Thymus (tissue), 11 donors: ENCODE measurements around the gene LMOD2. TPM values are rescaled to one million over a fixed set of nuclear protein-coding genes. Genes with fewer than 3 reads are reported as not detected.

Experiments used
- DNase-seq, 9 donors: peaks; one replicate each; pipeline ENCODE4 v3.0.0-alpha.2; 2013; ENCODE audit warnings: low spot score in 9 of 9, low read depth in 6 of 9, missing footprints in 1 of 9
- H3K27ac ChIP-seq, 2 donors: one replicate each; pipeline ENCODE4 v1.5.1; 2013; ENCODE audit warnings: control low read depth in 1 of 2, low read depth in 1 of 2, low read length in 1 of 2, mild to moderate bottlenecking in 1 of 2, moderate library complexity in 1 of 2
- H3K27me3 ChIP-seq, 2 donors: one replicate each; pipeline ENCODE4 v1.5.1; 2013; ENCODE audit warnings: low read length in 1 of 2; ENCODE audit not compliant: control insufficient read depth in 2 of 2, insufficient read depth in 1 of 2
- H3K36me3 ChIP-seq, 2 donors: one replicate each; pipeline ENCODE4 v1.5.1; 2013; ENCODE audit warnings: low read length in 1 of 2, mild to moderate bottlenecking in 1 of 2, moderate library complexity in 1 of 2; ENCODE audit not compliant: control insufficient read depth in 2 of 2, insufficient read depth in 2 of 2
- H3K4me1 ChIP-seq, 2 donors: one replicate each; pipeline ENCODE4 v1.5.1; 2013; ENCODE audit warnings: low read length in 2 of 2; ENCODE audit not compliant: control insufficient read depth in 2 of 2, insufficient read depth in 2 of 2
- H3K4me3 ChIP-seq, 2 donors: one replicate each; pipeline ENCODE4 v1.5.1; 2013; ENCODE audit warnings: low read length in 2 of 2, control low read depth in 1 of 2, mild to moderate bottlenecking in 1 of 2
- H3K9me3 ChIP-seq, 2 donors: one replicate each; pipeline ENCODE4 v1.5.1; 2013; ENCODE audit warnings: low read length in 1 of 2, mild to moderate bottlenecking in 1 of 2; ENCODE audit not compliant: control insufficient read depth in 2 of 2, insufficient read depth in 1 of 2
- WGBS: extraction: QIAGEN DNeasy Blood & Tissue Kit; methylation state at CpG from one replicate; pipeline ENCODE4 v1.1.7; 2013; 5-methylcytosine and 5-hydroxymethylcytosine counted together
- polyA plus RNA-seq: library from polyadenylated mRNA; stranded (reverse); fragments of 200-250 nt; gene quantifications from one replicate; pipeline ENCODE4 v1.2.3, GENCODE V29; 2013
- total RNA-seq: library from RNA; stranded (reverse); fragments of 120-200 nt; gene quantifications from one replicate; pipeline ENCODE4 v1.2.4, GENCODE V29; 2013
- donor health status: healthy.

Gene LMOD2
- total and polyA plus RNA-seq, 2 donors = 0.05 to 0.23 TPM

GRCh38 chr7:123637203-123637602, 18.5 kb upstream of the LMOD2 start:
- no peak overlapping the region for H3K4me3 ChIP-seq
- no peaks in the 10 kb centered on the region for H3K4me1 ChIP-seq
- DNase-seq = no peak
- no peak overlapping the region for H3K27ac ChIP-seq
- no peaks in the 10 kb centered on the region for H3K9me3 ChIP-seq
- 65% methylated on average over 3 of the region's 3 CpGs for WGBS
- no peaks in the 10 kb centered on the region for H3K27me3 ChIP-seq
- no peaks in the 10 kb centered on the region for H3K36me3 ChIP-seq

DNA sequence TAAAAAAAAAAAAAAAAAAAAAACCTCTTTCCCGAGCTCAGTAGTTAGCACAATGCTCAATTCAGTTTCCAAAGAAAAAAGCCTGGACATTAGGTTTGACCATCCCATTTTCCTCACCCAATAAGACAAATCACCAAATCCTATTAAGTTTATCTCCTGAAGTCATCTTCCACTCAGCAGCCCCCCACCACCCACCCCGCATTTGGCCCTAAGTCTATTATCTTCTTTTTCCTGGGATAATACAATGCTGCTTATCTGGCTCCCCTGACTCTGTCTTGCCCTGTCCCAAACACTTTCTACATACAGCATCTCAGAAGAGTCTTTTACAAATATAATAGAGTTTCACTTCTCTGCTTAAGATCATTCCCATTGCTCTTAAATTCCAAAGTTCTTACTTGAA, 17.8 kb upstream of the LMOD2 start:
- no peaks in the 10 kb centered on the region for H3K27me3 ChIP-seq
- no peaks in the 10 kb centered on the region for H3K4me1 ChIP-seq
- H3K9me3 ChIP-seq = no peaks in the 10 kb centered on the region
- no peak overlapping the region for H3K27ac ChIP-seq
- no peak for DNase-seq
- 97% methylated on average over 2 of the region's 2 CpGs for WGBS
- no peak overlapping the region for H3K4me3 ChIP-seq
- no peaks in the 10 kb centered on the region for H3K36me3 ChIP-seq

DNA sequence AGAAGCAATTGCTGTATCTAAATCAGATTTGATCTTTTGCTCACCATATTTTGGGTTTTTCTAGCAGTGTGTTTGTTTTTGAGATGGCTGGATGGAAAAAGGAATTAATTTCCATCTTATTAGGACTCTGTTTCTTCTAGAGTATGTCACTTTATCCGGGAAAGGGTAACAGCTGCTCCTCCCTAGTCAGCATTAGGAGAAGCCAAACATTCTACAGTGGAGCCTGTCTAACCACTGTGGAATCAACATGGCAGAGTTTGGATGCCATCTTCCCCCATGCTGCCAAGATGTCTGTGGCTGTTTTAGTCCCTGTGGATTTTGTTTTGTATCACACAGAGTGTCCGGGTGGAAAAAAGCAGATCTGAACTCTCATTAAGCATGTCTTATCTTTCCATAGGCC, 16.0 kb upstream of the LMOD2 start:
- H3K27ac ChIP-seq = no peak overlapping the region
- H3K4me3 ChIP-seq = no peak overlapping the region
- no peaks in the 10 kb centered on the region for H3K36me3 ChIP-seq
- DNase-seq = no peak
- peaks cover 0 to 7% of the 10 kb centered on the region in 2 donors for H3K27me3 ChIP-seq
- H3K9me3 ChIP-seq = no peaks in the 10 kb centered on the region
- WGBS = 95% methylated on average over 2 of the region's 2 CpGs
- no peaks in the 10 kb centered on the region for H3K4me1 ChIP-seq

GRCh38 chr7:123640583-123640982, 15.1 kb upstream of the LMOD2 start:
- no peak for DNase-seq
- Histone ChIP-seq H3K27me3 (peaks cover 0 to 9% of the 10 kb centered on the region in 2 donors), H3K36me3 (no peaks in the 10 kb centered on the region), H3K4me1 (no peaks in the 10 kb centered on the region), H3K27ac (no peak overlapping the region), H3K9me3 (no peaks in the 10 kb centered on the region), H3K4me3 (no peak overlapping the region)

DNA sequence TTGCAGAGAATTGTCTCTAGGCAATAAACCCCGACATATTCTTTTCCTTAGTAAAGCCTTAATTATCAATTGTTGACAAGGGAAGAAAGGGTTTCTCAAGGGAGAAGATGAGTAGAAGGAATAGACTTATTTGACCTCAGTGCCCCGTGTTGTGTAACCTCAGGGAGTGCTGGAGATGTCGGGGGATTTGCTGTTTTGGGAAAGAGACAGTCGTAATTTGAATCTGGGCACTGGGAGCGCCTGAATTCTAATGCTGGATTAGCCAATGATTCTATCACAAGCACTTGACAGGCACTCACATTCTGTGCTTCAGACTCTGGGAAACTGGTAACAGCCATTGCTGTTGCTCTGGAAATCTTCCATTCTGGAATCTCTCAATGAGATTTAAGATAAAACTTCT, 13.8 kb upstream of the LMOD2 start:
- DNase-seq = no peak
- Histone ChIP-seq H3K36me3 (no peaks in the 10 kb centered on the region), H3K27ac (no peak overlapping the region), H3K4me1 (no peaks in the 10 kb centered on the region), H3K27me3 (peaks cover 0 to 14% of the 10 kb centered on the region in 2 donors), H3K4me3 (no peak overlapping the region), H3K9me3 (no peaks in the 10 kb centered on the region)
- WGBS = 93% methylated on average over 5 of the region's 5 CpGs

DNA sequence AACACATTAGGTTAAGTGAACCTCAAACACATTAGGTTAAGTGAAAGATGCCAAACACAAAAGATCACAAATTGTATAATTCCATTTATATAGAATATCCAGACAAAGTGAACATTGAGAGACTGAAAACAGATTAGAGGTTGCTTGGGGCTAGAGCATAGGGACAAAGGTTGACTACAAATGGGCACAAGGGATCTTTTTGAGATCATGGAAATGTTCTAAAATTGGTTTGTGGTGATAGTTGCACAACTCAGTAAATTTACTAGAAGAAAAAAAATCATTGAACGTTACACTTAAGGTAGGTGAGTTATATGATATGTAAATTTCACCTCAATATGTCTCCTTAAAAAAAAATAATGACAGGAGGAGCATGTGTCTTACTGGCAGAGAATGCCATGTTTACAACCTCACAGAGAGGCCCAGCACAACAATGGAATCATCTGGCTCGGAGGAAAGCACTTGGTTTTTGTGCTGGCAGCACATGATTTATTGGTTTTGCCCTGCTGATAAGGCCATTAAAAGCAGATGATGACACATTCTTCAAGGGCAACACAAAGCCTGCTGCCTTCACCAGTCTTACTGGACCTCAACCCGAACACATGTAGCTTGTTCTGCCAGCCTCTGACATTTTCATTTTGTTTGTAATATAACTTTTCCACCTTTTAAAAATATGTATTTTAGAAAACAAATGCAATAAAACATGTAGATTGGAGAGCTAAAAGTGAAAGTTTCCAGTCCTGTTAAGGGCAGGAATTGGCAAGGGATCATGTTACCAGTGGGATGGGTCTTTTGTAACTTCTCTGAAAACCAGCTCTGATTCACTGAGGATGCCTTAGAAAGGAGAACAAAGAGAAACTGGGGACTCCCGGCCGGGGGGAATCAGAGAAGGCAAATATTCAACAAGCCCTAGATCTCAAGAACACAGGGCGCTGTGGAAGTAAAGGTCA, 11.9 kb upstream of the LMOD2 start:
- peak in 1 of 9 donors; percentile 4 for DNase-seq
- Histone ChIP-seq H3K27me3 (peaks cover 0 to 14% of the 10 kb centered on the region in 2 donors), H3K9me3 (no peaks in the 10 kb centered on the region), H3K36me3 (no peaks in the 10 kb centered on the region), H3K4me1 (no peaks in the 10 kb centered on the region), H3K4me3 (no peak overlapping the region), H3K27ac (peak overlapping the region in 1 of 2 donors; percentile 12)
- WGBS = 48% methylated on average over 6 of the region's 6 CpGs

DNA sequence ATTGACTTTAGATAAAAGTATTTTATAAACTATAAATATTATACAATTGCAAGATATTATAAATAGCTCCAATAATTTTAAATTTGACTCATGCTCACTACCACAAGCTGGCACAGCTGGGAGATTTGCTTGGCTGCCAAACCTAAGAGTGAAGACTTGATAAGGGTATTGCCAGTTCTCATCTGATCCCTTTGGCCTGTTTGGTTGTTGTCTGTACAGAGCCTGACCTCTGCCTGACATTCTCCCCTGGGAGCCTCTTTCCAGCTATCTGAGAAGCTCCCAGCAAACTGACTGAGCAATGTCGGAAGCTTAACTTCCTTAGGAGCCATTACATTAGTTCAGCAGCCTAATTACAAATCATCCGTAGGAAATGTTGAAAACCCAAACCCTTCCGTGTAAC, 10.2 kb upstream of the LMOD2 start:
- Histone ChIP-seq H3K9me3 (no peaks in the 10 kb centered on the region), H3K4me3 (no peak overlapping the region), H3K27ac (no peak overlapping the region), H3K27me3 (peaks cover 0 to 14% of the 10 kb centered on the region in 2 donors), H3K4me1 (no peaks in the 10 kb centered on the region), H3K36me3 (no peaks in the 10 kb centered on the region)
- no peak for DNase-seq
- 64% methylated on average over 3 of the region's 3 CpGs for WGBS

GRCh38 chr7:123647106-123647730, 8.4 kb upstream of the LMOD2 start:
- H3K4me1 ChIP-seq = no peaks in the 10 kb centered on the region
- DNase-seq = no peak
- no peaks in the 10 kb centered on the region for H3K36me3 ChIP-seq
- H3K9me3 ChIP-seq = no peaks in the 10 kb centered on the region
- H3K4me3 ChIP-seq = no peak overlapping the region
- peaks cover 0 to 14% of the 10 kb centered on the region in 2 donors for H3K27me3 ChIP-seq
- H3K27ac ChIP-seq = no peak overlapping the region
- 95% methylated on average over 7 of the region's 7 CpGs for WGBS

DNA sequence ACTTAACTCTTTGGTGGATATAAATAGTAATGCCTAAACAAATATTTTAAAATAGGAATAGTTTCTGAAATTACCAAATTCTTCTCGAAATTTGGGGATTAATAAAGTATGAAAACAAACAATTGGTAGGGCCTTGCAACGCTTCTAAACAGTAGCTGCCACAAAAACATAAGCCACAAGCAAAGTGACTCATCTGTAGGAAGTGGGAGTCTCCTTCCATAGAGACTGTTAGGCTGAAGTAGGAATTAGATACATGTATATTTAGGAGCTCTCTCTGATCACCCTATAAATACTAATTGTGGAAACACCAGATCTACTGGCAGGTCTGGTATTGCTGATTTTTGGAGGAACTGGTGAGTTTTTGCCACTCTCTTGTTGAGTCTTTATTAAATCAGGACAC, 5.7 kb upstream of the LMOD2 start:
- DNase-seq = no peak
- no peaks in the 10 kb centered on the region for H3K36me3 ChIP-seq
- no peaks in the 10 kb centered on the region for H3K9me3 ChIP-seq
- H3K4me3 ChIP-seq = no peak overlapping the region
- peaks cover 0 to 7% of the 10 kb centered on the region in 2 donors for H3K27me3 ChIP-seq
- H3K4me1 ChIP-seq = no peaks in the 10 kb centered on the region
- 89% methylated on average over 2 of the region's 2 CpGs for WGBS
- no peak overlapping the region for H3K27ac ChIP-seq
